ENCODE results near the gene COL12A1. TPM values are rescaled to one million over a fixed set of nuclear protein-coding genes. Genes with fewer than 3 reads are reported as not detected.

The COL12A1 gene
- total RNA-seq, 1 experiment from 2014 or later = 10.4 TPM

GRCh38 chr6:75108333-75108974 is 97.4 kb downstream of the COL12A1 start:
- intact Hi-C loops (cut with micrococcal nuclease; ENCODE audit: unreplicated experiment) = no loop called here
- H3K27ac ChIP-seq (ENCODE audit: low read length) = no peak overlapping the region

DNA sequence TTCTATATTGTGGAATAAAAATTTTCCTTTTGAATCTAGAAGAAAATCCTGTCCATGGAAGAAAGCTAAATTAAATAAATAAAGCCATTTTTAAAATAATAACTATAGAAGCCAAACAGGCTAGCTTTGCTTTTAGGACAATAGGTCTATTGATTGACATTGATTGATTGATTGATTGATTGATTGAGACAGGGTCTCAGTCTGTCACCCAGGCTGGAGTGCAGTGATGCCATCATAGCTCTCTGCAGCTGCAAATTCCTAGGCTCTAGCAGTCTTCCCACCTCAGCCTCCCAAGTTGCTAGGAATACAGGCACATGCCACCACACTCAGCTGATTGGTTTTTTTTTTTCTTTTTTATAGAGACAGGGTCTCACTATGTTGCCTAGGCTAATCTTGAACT is 97.9 kb downstream of the COL12A1 start:
- ChIA-PET CTCF (no interaction called here), POLR2A (no interaction called here)
- TF ChIP-seq SIN3A (IDR thresholded peaks at IDR 0.05; ENCODE audit: borderline replicate concordance, insufficient read depth, low read depth, low read length) = no peak
- TF ChIP-seq, protein P1, sequence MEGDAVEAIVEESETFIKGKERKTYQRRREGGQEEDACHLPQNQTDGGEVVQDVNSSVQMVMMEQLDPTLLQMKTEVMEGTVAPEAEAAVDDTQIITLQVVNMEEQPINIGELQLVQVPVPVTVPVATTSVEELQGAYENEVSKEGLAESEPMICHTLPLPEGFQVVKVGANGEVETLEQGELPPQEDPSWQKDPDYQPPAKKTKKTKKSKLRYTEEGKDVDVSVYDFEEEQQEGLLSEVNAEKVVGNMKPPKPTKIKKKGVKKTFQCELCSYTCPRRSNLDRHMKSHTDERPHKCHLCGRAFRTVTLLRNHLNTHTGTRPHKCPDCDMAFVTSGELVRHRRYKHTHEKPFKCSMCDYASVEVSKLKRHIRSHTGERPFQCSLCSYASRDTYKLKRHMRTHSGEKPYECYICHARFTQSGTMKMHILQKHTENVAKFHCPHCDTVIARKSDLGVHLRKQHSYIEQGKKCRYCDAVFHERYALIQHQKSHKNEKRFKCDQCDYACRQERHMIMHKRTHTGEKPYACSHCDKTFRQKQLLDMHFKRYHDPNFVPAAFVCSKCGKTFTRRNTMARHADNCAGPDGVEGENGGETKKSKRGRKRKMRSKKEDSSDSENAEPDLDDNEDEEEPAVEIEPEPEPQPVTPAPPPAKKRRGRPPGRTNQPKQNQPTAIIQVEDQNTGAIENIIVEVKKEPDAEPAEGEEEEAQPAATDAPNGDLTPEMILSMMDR (IDR thresholded peaks at IDR 0.05) = no peak
- TF ChIP-seq POLR2AphosphoS5 (IDR thresholded peaks at IDR 0.05; ENCODE audit: low read depth, low read length) = no peak
- no peak for TF ChIP-seq TCF7L2 (IDR thresholded peaks at IDR 0.05; ENCODE audit: low read depth, low read length)
- TF ChIP-seq REST (IDR thresholded peaks at IDR 0.05; ENCODE audit: insufficient read depth in 1 of 2, low read depth in 2 of 2, low read length in 1 of 2) = no peak
- no peaks in the 10 kb centered on the region for H3K36me3 ChIP-seq (ENCODE audit: control insufficient read depth, insufficient read depth, low read length)
- intact Hi-C loops (cut with micrococcal nuclease; ENCODE audit: unreplicated experiment) = no loop called here
- no peak for DNase-seq (ENCODE audit: low read depth, low spot score)
- BruUV-seq (replicated peaks) = no TSS peak
- no peak for ATAC-seq
- no peaks in the 10 kb centered on the region for H3K4me1 ChIP-seq (ENCODE audit: control insufficient read depth, insufficient read depth, low read length)
- no peak overlapping the region for H3K4me3 ChIP-seq (ENCODE audit: low read depth in 2 of 2, low read length in 2 of 2)
- H3K27me3 ChIP-seq (ENCODE audit: control insufficient read depth, insufficient read depth, low read length) = no peaks in the 10 kb centered on the region
- in situ Hi-C loops (cut with HindIII; ENCODE audit: low pct_unique_long_range_greater_than_20kb, low sequenced_read_pairs) = no loop called here
- H3K27ac ChIP-seq (ENCODE audit: low read length) = no peak overlapping the region
- no peaks in the 10 kb centered on the region for H3K9me3 ChIP-seq (ENCODE audit: control insufficient read depth, insufficient read depth, low read depth, low read length)

More at GRCh38 chr6:75108333-75108974, 97.4 kb downstream of the COL12A1 start:
- DNase-seq (ENCODE audit: low read depth, low spot score) (no peak), ATAC-seq (no peak)
- TF ChIP-seq, protein P1 (IDR thresholded peaks at IDR 0.05) = no peak
- TF ChIP-seq REST (IDR thresholded peaks at IDR 0.05; ENCODE audit: insufficient read depth in 1 of 2, low read depth in 2 of 2, low read length in 1 of 2) = no peak
- TF ChIP-seq SIN3A (IDR thresholded peaks at IDR 0.05; ENCODE audit: borderline replicate concordance, insufficient read depth, low read depth, low read length) = no peak
- no peak for TF ChIP-seq TCF7L2 (IDR thresholded peaks at IDR 0.05; ENCODE audit: low read depth, low read length)
- TF ChIP-seq POLR2AphosphoS5 (IDR thresholded peaks at IDR 0.05; ENCODE audit: low read depth, low read length) = no peak
- CTCF ChIA-PET = no interaction called here
- Histone ChIP-seq H3K9me3 (ENCODE audit: control insufficient read depth, insufficient read depth, low read depth, low read length) (no peaks in the 10 kb centered on the region), H3K4me3 (ENCODE audit: low read depth in 2 of 2, low read length in 2 of 2) (no peak overlapping the region), H3K36me3 (ENCODE audit: control insufficient read depth, insufficient read depth, low read length) (no peaks in the 10 kb centered on the region), H3K4me1 (ENCODE audit: control insufficient read depth, insufficient read depth, low read length) (no peaks in the 10 kb centered on the region), H3K27me3 (ENCODE audit: control insufficient read depth, insufficient read depth, low read length) (no peaks in the 10 kb centered on the region)
- POLR2A ChIA-PET = no interaction called here
- no TSS peak for BruUV-seq (replicated peaks)
- in situ Hi-C loops (cut with HindIII; ENCODE audit: low pct_unique_long_range_greater_than_20kb, low sequenced_read_pairs) = no loop called here

Measured in Panc1 (cell line).